ENCODE results near the gene CHSY1.

The CHSY1 gene

GRCh38 chr15:101193120-101193644 lies 58.7 kb downstream of the CHSY1 start:
- Histone ChIP-seq H3K27ac (no peak overlapping the region), H3K4me2 (ENCODE audit: low read length) (no peak overlapping the region), H3K4me3 (ENCODE audit: low read depth, low read length) (no peak overlapping the region), H3K36me3 (ENCODE audit: control insufficient read depth, insufficient read depth, low read length) (no peaks in the 10 kb centered on the region), H3K4me1 (no peaks in the 10 kb centered on the region), H3K27me3 (ENCODE audit: control insufficient read depth, insufficient read depth, low read length) (no peaks in the 10 kb centered on the region), H3K9me3 (ENCODE audit: control insufficient read depth, low read length) (no peaks in the 10 kb centered on the region), H3K79me2 (no peaks in the 10 kb centered on the region), H2AFZ (no peak overlapping the region), H3K9ac (no peak overlapping the region)
- TF ChIP-seq CTCF (IDR thresholded peaks at IDR 0.05) = no peak

GRCh38 chr15:101192081-101192480 lies 59.8 kb downstream of the CHSY1 start:
- Histone ChIP-seq H3K27ac (no peak overlapping the region), H3K4me2 (ENCODE audit: low read length) (no peak overlapping the region), H3K4me3 (ENCODE audit: low read depth, low read length) (no peak overlapping the region), H3K27me3 (ENCODE audit: control insufficient read depth, insufficient read depth, low read length) (no peaks in the 10 kb centered on the region), H3K9me3 (ENCODE audit: control insufficient read depth, low read length) (no peaks in the 10 kb centered on the region), H3K4me1 (no peaks in the 10 kb centered on the region), H3K9ac (no peak overlapping the region), H2AFZ (no peak overlapping the region), H3K79me2 (no peaks in the 10 kb centered on the region), H3K36me3 (ENCODE audit: control insufficient read depth, insufficient read depth, low read length) (no peaks in the 10 kb centered on the region)
- no peak for TF ChIP-seq CTCF (IDR thresholded peaks at IDR 0.05)

- Histone ChIP-seq H3K4me3 (ENCODE audit: low read depth, low read length) (no peak overlapping the region), H3K27ac (no peak overlapping the region), H3K79me2 (peaks cover 3% of the 10 kb centered on the region), H3K27me3 (ENCODE audit: control insufficient read depth, insufficient read depth, low read length) (no peaks in the 10 kb centered on the region), H2AFZ (no peak overlapping the region), H3K36me3 (ENCODE audit: control insufficient read depth, insufficient read depth, low read length) (no peaks in the 10 kb centered on the region), H3K4me2 (ENCODE audit: low read length) (no peak overlapping the region), H3K9ac (no peak overlapping the region), H3K4me1 (no peaks in the 10 kb centered on the region), H3K9me3 (ENCODE audit: control insufficient read depth, low read length) (no peaks in the 10 kb centered on the region)
- no peak for TF ChIP-seq CTCF (IDR thresholded peaks at IDR 0.05)
Observed at GRCh38 chr15:101191242-101191641, 60.6 kb downstream of the CHSY1 start.

GRCh38 chr15:101190092-101190595 lies 61.7 kb downstream of the CHSY1 start:
- no peak overlapping the region for H3K27ac ChIP-seq
- no peaks in the 10 kb centered on the region for H3K9me3 ChIP-seq (ENCODE audit: control insufficient read depth, low read length)
- no peak overlapping the region for H3K4me2 ChIP-seq (ENCODE audit: low read length)
- peaks cover 5% of the 10 kb centered on the region for H3K79me2 ChIP-seq
- TF ChIP-seq CTCF (IDR thresholded peaks at IDR 0.05) = no peak
- H3K27me3 ChIP-seq (ENCODE audit: control insufficient read depth, insufficient read depth, low read length) = no peaks in the 10 kb centered on the region
- no peaks in the 10 kb centered on the region for H3K4me1 ChIP-seq
- no peaks in the 10 kb centered on the region for H3K36me3 ChIP-seq (ENCODE audit: control insufficient read depth, insufficient read depth, low read length)
- H2AFZ ChIP-seq = no peak overlapping the region
- H3K9ac ChIP-seq = no peak overlapping the region
- H3K4me3 ChIP-seq (ENCODE audit: low read depth, low read length) = no peak overlapping the region

- H3K36me3 ChIP-seq (ENCODE audit: control insufficient read depth, insufficient read depth, low read length) = no peaks in the 10 kb centered on the region
- TF ChIP-seq CTCF (IDR thresholded peaks at IDR 0.05) = no peak
- no peak overlapping the region for H2AFZ ChIP-seq
- no peak overlapping the region for H3K9ac ChIP-seq
- H3K27ac ChIP-seq = peak overlapping the region; percentile 32
- peaks cover 8% of the 10 kb centered on the region for H3K79me2 ChIP-seq
- no peak overlapping the region for H3K4me3 ChIP-seq (ENCODE audit: low read depth, low read length)
- no peaks in the 10 kb centered on the region for H3K4me1 ChIP-seq
- no peaks in the 10 kb centered on the region for H3K27me3 ChIP-seq (ENCODE audit: control insufficient read depth, insufficient read depth, low read length)
- no peak overlapping the region for H3K4me2 ChIP-seq (ENCODE audit: low read length)
- no peaks in the 10 kb centered on the region for H3K9me3 ChIP-seq (ENCODE audit: control insufficient read depth, low read length)
Observed at GRCh38 chr15:101189409-101190091, 62.3 kb downstream of the CHSY1 start.
